ENCODE results near the gene EMP2.
"Not testable (repeated sequence)": the region's sequence is repeated elsewhere in the genome, so short reads cannot be mapped to it uniquely, and the experiment has no call there.

EMP2 gene

DNA sequence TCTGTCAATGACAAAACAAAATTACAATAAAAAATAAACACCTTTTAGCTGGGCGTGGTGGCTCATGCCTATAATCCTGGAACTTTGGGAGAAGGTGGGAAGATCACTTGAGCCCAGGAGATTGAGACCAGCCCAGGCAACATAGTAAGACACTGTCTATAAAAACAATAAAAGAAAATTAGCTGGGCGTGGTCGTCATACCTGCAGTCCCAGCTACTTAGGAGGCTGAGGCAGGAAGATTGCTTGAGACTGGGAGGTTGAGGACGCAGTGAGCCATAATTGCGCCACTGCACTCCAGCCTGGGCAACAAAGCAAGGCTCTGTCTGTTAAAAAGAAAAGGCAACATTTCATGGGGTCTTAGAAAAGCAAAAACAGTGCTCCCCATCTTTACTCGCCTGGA lies 32.7 kb downstream of the EMP2 start:
- DNase-seq = no peak

DNA sequence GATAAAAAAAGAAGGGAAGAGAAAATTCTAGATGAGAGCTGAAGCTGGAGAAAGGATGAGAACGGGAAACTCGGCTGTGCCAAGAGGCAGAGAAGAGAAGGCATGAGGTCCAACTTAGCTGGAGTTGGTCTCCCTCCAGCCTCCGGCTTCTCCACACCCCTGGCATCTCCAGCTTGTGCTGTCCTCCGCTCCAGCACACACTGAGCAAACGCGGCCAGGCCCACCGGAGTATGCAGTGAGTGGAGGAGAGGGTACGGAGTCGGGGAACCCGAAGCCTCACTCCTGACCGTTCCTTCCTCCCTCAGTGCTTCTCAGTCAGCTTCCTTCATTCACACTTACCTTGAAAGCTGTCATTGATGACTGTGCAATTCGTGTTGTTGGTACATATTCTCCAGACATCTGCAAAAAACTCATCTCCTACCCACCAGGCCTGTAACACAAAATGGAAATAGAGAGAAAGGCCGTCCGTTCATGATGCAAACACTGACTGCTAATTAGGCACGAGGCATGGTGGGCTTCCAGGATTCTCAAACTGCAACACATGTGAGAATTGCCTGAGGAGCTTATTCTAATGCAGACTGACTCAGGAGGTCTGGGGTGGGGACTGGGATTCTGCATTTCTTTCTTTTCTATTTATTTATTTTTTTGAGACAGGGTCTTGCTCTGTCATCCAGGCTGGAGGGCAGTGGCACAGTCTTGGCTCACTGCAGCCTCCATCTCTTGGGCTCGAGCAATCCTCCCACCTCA lies 37.0 kb downstream of the EMP2 start:
- no peak for DNase-seq

DNA sequence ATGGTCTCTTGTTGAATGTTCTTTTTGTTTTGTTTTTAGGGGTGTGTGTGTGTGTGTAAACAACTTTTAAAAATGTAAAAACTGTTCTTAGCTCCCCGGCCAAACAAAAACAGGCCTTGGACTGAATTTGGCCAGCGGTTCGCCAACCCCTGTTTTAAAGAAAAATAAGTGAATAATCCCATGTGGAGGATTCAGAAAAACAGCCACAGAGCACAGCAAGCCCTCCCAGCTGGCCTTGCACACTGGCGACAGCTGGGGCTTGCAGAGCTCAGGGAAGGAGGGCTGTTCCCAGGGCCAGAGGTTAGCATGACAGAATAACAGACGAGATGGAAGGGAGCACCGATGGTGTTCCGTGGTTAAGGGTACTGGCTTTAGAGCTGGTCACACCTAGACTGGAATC lies 39.0 kb downstream of the EMP2 start:
- no peak for DNase-seq

DNA sequence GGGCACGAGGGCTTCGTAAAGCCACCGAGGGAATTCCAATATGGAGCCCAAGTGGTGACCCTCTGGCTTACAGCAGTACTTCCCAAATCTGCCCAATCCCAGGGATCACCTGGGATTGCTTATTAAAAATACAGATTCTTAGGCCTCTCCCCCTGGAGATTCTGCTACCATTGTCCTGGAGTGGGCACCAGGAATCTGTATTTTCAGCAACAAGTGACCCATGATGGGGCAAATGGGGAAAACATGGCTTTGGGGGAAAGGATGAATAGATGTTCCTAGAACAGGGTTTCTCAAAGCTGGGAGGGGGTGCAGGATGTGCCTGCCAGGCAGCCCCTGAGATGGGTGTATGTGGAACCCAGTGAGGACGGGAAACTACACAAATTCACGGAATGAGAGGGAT lies 40.6 kb downstream of the EMP2 start:
- DNase-seq = no peak

DNA sequence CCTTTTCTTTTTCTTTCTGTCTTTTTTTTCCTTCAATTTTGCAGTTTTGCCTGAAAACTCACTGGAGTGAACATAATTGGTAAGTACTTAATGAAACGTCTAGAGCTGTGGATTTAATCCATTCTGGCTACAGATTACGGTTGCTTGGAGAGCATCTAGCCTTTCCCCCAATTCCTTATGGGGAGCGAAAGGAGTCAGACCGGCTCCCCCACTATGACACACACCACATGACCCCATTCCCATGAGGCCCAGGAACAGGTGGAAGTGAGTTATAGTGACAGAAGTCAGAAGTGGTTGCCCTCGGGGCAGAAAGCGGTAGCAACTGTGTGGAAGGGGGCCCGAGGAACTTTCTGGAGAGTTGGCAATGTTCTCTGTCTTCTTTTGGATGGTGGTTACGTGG lies 41.2 kb downstream of the EMP2 start:
- DNase-seq = no peak

DNA sequence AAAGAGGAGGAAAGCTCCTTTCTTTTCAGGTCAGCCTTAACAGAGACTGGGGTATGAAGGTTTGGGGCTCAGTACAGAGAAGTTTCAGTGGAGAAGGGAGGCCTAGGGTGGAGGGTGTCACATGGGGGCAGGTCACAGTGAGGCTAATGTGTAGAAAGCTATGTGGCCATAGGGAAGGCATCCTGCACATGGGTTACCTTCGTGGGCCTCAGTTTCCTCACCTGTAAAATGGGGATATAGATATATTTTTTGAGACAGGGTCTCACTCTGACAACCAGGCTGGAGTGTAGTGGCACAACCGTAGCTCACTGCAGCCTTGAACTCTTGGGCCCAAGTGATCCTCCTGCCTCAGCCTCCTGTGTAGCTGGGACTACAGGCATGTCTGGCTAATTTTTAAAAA lies 41.8 kb downstream of the EMP2 start:
- DNase-seq = no peak

DNA sequence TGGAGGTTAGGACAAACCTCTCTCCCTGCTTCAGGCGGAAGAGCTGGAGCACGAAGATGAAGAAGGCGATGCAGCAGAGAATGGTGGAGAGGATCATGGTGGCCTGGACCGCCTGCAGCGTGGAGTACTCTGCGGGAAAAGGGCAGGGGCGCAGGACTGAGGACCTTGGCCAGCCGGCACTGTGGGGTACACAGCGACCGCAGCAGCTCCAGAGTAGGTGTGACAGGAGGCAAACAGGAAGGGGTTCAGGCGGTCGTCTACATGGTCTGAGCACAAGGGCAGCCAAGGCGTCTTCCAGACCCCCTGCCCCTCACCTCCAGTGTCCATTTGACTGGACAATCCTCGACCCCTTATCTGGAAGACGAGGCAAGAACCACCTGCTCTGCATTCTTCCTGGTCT lies 42.5 kb downstream of the EMP2 start:
- no peak for DNase-seq

DNA sequence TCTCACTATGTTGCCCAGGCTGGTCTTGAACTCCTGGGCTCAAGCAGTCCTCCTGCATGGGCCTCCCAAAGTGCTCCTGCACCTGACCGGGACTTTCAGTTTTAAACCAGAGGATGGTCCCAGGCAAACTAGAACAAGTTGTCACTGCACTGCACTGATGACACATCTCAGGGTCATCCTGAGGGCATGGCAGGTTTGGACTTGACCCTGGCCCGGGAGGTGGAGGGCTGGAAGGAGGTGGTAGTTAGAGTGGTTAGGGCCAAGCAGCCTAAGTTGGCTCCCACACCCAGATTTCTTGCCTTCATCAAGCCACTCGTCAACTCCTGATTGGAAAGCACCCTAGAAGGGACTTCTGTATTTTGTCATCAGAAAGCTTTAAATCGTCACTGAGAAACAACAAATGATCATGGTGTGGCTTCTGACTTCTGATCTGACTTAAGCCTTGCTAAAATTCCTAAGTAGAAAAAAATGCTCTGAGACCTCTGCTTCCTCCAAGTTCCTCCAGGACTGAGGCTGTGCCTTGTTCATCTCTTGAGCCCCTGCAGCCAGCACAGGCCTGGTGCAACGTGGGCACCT lies 43.5 kb downstream of the EMP2 start:
- no peak for DNase-seq

DNA sequence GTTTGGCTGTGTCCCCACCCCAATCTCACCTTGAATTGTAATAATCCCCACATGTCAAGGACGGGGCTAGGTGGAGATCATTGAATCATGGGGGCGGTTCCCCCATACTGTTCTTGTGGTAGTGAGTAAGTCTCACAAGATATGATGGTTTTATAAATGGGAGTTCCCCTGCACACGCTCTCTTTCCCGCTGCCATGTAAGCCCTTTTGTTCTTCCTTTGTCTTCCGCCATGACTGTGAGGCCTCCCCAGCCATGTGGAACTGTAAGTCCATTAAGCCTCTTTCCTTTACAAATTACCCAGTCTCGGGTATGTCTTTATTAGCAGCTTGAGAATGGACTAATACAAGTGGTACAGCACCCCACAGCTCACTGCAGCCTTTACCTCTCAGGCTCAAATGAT lies 44.1 kb downstream of the EMP2 start:
- not testable (repeated sequence) for DNase-seq

DNA sequence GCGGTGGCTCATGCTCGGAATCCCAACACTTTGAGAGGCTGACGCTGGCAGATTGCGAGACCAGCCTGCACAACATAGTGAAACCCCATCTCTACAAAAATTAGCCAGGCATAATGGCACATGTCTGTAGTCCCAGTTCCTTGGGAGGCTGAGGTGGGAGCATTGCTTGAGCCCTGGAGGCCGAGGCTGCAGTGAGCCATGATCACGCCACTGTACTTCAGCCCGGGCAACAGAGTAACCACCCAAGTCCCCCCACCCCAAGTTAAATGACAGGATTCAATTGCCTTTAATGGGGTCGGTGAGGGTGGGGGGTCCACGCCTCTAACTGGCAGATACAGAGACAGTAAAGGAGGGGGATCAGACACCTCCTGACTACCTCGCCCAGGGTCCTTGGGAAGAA lies 44.9 kb downstream of the EMP2 start:
- no peak for DNase-seq

DNA sequence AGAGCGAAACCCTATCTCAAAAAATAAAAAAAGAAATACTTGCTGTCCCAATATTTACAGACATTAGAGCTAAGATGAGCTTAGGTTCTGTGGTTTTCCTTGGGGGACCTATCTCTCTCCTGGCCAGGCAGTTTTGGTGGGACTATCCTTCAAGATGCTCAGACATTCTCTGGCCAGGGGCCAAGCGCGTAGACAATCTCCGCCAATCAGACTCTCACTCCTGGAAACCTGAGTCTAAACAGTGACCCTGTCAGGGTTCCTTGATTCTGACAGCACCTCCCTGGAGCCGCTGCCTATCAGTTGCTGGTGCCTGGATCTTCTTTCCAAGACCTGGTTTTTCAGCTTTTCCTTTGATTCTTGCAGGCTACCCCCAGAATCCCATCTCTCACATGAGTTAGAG lies 45.6 kb downstream of the EMP2 start:
- DNase-seq = no peak

DNA sequence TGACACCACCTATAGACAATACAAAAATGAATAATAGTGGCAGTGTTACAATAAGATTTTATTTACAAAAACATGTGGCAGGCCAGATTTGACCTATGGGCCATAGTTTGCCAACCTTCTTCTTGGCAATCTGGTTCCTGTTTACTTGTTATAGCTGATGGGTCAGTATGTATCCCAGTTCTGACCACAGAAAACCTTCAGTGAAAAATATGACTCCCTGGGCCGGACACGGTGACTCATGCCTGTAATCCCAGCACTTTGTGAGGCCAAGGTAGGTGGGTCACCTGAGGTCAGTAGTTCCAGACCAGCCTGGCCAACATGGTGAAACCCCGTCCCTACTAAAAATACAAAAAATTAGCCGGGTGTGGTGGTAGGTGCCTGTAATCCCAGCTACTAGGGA lies 46.8 kb downstream of the EMP2 start:
- DNase-seq = not testable (repeated sequence)

DNA sequence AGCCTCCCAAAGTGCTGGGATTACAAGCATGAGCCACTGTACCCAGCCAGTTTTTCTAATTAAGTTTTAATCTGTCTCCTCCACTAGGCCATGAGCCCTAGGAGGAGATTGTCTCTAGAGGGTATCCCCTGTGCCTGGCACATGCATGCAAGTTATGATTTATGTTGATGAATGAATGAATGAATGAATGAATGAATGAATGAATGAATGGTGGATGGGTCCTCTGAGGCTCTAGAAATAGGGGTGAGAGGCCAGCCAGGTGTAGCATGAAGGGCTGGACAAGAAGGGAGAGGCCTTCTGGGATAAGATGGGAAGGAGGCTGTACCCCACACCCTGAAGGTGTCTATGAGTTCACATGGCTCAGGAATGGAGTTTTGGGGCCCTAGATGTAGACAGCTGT lies 48.8 kb downstream of the EMP2 start:
- DNase-seq = no peak

DNA sequence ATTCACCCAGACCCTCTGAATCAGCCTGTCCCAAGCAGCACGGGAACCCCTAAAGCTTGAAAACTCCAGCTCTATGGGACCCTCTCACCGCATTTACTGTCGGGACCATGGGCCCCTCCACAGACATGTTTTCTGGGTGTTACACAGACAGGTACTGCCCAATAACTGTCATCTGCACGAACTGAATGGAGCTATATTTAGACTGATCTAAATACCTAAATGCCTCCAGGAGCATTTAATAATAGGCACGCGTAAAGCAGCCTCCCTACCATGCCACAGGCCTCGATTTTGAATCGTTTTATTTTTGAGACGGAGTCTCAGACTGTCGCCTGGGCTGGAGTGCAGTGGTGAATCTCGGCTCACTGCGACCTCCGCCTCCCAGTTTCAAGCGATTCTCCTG lies 49.7 kb downstream of the EMP2 start:
- no peak for DNase-seq

DNA sequence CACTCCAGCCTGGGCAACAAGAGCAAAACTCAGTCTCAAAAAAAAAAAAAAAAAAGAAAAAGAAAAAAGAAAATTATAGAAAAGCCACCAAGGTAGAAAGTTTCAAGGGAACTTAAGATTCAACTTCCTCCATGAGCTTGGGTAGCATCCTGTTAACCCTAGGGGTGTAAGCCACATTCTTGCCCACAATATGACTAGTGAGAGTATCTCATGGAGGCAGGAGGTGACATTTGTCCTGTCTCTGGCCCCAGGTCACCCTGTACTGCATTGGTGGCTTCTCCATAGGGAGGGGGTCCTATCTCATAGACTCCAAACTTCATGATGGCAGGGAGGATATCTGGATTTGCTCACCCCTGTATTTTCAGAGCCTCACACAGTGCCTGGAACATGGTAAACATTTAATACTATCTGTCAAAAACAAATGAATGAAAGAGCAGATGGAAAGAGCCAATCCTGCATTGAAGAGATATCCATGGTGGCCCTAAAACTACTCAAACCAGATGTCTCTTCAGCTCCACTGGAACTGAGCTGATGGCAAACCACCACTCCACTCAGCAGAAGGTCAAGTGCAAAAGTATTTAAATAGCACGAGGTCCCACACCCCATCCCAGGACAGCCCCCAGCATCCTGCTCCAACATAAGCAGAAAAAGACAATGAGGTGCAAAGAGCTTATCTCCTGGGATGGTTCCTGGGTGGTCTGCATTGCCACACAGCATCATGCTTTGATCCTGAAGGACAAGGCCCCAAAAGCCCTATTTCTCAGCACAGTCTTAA lies 50.3 kb downstream of the EMP2 start:
- no peak for DNase-seq

DNA sequence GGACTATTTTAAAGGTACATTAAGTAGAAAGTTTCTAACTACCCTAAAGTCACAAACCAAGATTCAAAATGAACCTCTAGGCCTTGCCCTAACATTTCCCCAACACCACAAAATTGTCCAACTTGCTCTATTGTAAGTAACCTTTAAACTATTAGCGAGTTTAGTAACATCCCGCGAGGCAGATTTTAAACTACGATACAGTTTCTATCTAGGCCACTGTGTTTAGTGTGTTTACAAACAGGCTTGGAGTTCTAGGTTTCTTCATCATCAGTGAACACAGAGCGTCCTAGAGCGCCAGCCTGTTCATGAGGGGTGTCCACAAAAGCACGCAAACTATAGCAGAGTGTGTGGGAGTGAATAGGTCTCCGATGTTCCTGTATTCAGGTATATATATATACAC lies 51.8 kb downstream of the EMP2 start:
- DNase-seq = no peak

DNA sequence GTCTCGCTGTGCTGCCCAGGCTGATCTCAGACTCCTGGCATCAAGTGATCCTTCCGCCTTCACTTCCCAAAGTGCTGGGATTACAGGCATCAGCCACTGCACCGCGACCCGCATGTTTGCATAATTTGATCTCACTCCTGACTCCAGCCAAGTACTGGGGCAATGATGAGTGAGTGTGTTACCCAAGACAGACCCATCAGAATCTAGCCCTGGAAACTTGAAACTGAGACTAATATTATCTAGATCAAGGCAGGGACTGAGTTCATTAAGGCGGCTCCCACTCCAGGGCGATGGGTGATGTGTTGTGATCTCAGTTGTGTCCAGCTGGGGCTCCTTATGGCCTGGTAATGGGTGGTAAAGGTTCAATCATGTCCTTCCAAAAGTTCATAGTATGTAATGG lies 53.4 kb downstream of the EMP2 start:
- DNase-seq = no peak

DNA sequence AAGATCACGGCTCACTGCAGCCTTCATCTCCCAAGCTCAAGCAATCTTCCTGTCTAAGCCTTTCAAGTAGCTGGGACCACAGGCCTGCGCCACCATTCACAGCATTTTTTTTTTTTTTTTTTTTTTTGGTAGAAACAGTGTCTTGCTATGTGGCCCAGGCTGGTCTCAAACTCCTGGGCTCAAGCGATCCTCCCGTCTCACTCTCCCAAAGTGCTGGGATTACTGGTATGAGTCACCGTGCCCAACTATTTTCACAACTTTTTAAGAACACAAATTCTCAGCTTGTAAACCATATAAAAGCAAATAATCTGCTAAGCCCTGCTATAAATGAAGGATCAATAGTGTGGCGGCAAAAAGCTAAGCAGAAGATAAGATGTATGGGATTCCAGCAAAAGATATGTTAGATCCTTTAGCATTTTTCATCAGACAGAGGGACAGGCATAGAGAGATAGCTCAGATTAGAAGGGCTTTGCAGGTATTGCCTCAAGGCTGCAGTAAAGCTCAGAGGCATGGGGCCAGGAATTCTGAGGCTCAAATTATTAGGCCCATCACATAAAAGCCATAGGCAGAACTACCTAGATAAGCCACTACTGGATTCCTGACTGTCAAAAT lies 55.1 kb downstream of the EMP2 start:
- DNase-seq = no peak

DNA sequence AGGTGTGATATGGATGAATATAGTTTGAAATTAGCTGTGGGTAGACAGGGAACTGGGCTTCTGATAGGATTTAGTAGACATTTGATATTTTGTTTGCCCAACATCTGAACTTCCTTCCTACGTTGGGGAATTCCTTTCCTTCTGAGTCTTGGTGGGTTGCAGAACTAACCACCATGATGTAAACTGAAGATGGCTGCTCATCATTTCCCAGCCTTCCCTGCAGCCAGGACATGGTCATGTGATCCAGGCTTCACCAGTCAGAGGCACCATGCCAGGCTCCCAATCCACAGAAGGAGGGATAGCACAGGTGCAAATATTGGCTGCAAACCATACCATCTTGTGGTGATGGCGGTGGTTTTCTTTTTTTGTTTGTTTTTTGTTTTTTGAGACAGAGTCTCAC lies 57.4 kb downstream of the EMP2 start:
- no peak for DNase-seq

DNA sequence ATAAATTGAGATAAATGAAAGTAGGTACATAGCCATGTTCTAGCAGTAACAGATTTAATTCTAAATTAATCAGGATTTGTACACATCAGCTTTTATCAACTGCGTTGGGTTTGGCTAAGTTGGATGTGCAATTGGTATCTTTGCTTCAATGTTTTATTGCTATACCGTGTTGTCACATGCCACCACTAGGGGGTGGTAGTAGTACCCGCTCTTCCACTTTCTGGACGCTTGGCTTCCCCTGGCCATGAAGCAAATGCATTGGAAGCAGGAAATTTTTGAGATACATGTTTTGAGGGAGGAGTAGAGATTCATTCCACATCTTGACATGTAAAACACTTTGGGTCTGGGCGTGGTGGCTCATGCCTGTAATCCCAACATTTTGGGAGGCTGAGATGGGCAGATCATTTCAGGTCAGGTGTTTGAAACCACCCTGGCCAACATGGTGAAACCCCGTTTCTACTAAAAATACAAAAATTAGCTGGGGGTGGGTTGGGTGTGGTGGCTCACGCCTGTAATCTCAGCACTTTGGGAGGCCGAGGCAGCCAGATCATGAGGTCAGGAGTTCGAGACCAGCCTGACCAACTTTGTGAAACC lies 58.6 kb downstream of the EMP2 start:
- DNase-seq = peak; percentile 71

DNA sequence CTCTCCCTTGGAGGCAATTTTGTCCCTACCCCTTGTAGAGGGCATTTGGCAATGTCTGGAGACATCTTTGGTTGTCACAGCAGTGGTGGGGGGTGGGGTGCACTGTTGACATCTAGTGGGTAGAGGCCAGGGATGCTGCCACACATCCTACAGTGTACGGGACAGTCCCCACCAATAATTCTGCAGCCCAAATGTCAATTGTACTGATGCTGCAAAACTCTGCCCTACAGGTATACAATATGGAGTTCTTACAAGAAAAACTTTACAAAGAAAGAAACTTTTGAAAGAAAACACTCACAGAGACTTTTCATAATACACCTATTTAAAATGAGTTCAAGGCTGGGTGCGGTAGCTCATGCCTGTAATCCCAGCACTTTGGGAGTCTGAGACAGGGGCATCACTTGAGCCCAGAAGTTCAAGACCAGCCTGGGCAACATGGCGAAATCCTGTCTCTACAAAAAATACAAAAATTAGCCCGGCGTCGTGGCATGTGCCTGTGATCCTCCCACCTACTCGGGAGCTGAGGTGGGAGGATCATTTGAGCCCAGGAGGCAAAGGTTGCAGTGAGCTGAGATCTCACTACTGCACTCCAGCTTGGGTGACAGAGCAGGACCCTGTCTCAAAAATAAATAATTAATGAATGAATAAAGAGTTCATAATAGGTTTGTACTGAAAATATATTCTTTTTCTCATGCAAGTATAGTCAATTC lies 59.4 kb downstream of the EMP2 start:
- no peak for DNase-seq

DNA sequence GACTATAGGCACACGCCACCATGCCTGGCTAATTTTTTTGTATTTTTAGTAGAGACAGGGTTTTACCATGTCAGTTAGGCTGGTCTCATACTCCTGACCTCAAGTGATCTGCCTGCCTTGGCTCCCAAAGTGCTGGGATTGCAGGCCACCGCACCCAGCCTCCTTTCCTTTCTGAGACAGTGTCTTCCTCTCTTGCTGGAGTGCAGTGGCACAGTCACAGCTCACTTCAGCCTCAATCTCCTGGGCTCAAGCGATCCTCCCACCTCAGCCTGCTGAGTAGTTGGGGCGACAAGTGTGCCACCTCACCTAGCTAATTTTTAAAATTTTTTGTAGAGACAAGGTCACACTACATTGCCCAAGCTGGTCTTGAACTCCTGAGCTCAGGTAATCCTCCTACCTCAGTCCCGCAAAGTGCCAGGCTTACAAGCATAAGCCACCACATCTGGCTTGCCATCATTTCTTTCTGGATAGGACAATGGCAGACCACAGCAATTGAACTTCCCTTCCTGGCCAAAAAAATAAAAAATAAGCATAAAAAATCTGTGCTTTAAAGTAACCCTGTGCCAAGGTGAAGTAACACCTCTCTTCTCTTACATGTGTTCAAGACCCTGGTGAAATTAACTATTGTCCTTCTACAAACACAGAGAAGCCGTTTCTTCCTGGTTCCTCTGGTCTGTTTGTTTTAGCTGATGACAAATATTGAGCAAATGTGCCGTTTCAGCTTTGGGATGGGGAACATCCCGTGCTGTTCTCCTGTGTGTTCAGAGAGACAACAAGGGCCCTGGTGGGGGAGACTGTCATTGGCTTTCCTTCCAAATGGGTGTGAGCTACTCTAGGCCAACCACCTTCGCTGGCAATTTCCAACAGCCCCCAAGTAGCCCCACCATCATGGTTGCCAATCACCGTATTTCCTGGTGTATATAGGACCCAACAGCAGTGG lies 60.2 kb downstream of the EMP2 start:
- DNase-seq = no peak
